ENCODE measurements around the gene BCAP31.

- TF ChIP-seq CTCF (IDR thresholded peaks at IDR 0.05) (no peak), POLR2A (IDR thresholded peaks at IDR 0.05) (no peak)
Observed at GRCh38 chrX:153717445-153717844, 6.7 kb downstream of the BCAP31 start.

Measured in transverse colon (tissue), 3 donors.